Activated effector memory CD4-positive, alpha-beta T cell treated with Interleukin-2 at 50 U/mL for 16 hours (primary cell): ENCODE data around the gene AFAP1L2.
"Not testable (repeated sequence)": the region's sequence is repeated elsewhere in the genome, so short reads cannot be mapped to it uniquely, and the experiment has no call there.

Source experiments
- DNase-seq: peaks from one replicate; pipeline ENCODE4 v3.0.0-alpha.2; 2020

The AFAP1L2 gene

DNA sequence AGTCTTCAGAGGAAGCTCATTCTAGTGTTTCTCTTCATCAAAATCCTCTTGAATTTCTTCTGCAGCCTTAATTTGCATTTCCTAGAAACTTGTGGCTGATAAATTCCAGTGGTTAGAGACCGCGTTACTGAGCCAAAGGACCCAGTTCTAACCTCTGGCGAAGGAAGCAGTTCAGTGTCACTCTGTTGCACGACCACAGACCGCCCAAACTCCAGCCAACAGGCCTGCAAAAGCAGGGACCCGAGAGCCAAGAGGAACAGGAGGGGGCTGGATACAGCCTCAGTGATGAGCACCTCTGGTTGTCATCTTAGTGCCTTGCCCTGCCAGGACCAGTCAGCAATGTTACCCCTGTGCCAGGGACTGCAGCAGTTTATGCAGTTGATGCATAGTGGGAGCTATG, 70.0 kb downstream of the AFAP1L2 start:
- no peak for DNase-seq

DNA sequence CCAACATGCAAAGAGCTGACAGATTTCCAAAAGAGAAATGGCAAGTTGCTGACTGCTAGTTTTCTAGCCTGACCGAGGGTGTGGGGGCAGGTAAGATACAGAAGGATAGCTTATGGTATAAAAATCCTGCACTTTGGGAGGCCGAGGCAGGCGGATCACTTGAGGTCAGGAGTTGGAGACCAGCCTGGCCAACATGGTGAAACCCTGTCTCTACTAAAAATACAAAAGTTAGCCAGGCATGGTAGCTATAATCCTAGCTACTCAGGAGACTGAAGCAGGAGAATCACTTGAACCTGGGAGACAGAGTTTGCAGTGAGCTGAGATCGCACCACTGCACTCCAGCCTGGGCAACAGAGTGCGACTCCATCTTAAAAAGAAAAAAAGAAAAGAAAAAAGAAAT, 70.9 kb downstream of the AFAP1L2 start:
- DNase-seq = not testable (repeated sequence)

DNA sequence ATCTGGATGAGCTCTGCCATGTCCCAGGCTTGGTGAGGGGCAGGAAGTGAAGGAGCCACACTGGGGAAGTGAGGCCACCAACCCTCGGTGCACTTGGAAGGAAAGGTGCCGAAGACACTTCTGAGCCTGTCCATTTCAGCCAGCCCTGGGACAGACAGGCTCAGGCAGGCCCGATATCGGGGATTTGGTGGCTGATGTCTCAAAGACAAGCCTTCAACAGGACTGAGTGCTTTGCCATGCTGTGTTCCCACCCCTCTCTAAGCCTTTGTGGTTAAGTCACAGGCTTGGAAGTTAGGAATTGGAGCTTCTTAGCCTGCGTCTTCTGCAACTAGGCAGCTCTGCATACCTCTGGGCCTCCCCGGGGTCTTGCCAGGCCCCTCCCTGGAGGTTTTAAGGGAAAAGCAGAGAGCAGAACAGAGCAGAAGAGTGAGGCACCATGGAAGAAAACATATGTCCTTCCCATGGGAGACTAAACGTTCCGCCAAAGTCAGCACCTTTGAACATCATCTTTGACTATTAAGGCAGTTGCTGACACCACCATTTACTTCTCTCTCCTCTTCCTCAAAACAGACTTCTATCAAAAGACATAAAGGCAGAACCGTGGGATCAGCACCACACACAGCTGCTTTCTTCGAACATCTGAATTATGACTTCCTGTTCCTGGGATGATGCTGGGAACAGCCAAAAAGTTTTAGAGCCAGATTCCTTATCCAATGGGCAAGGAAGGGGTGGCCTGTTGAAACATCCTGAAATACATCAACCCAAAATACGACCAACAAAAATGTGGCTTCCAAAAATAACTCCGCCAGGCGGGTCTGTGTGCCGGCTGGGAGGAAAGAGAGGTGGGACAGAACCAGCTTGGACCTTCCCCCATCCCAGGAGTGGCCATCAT, 71.8 kb downstream of the AFAP1L2 start:
- DNase-seq = no peak

DNA sequence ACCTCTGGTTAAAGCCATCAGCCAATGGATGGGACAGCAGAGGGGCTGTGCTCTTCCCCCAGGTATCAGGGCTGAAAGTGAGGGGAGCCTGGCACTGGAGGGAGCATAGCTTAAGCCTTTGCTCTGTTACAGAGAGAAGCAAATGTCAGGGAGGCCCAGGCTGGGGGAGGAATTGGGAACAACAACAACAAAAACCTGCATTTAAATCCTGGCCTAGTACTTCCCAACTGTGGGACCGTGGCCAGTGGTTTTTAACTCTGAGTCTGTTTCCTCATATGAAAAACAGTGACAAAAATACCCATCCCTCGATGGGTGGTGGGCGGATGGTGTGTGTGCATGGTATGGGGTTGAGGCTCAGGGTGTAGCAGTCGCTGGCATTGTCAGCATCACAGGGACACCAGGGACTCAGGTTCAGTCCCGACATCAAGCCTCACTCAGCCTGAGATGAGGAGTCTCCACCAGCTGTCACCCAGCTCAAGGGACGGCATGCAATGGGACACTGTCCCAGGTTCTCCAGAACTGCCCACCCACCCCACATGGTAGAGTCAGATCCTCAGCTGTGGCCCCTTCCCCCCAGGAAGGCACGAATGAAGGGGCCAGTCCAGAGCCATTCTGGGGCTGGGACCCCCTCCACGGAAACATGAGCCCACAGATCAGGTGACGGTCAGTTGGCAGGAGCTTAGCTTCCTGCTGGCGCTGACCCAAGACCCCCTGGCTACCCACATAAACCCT, 74.5 kb downstream of the AFAP1L2 start:
- no peak for DNase-seq

DNA sequence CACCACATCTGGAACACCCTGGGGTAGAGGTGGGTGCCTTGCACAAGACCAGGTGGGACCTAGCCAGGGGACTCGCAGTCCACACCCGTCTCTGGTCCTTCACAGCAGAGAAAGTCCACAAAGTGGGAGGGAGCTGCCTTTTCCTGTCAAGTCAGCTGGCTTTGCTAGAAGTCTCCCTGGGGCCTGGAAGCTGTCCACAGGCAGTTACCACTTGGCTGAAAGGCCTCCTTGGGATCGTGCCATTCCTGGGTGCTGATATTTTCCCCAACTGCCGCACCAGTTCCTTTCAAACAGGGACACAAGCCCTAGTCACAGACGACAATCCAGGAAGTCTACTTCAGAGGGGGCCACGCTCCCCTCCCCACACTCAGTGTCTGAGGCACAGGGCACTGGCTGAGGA, 75.4 kb downstream of the AFAP1L2 start:
- no peak for DNase-seq

DNA sequence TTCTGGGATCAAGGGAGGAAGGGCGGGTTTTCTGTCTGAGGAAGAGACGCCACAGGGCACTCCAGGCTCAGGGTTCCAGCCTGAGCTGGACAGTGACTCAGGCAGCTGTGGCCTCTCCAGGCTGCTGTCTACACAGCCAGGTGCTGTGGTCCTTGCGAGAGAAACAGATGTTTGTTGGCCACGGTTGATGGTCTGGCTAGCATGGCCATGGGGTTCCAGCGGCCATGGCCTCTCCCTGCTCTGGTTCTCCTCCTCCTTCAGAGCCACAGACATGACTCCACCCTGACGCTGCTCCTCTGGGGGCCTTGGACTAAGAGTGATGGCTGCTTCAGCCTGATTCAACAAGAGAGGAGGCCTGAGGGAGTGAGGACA, 75.9 kb downstream of the AFAP1L2 start:
- no peak for DNase-seq

DNA sequence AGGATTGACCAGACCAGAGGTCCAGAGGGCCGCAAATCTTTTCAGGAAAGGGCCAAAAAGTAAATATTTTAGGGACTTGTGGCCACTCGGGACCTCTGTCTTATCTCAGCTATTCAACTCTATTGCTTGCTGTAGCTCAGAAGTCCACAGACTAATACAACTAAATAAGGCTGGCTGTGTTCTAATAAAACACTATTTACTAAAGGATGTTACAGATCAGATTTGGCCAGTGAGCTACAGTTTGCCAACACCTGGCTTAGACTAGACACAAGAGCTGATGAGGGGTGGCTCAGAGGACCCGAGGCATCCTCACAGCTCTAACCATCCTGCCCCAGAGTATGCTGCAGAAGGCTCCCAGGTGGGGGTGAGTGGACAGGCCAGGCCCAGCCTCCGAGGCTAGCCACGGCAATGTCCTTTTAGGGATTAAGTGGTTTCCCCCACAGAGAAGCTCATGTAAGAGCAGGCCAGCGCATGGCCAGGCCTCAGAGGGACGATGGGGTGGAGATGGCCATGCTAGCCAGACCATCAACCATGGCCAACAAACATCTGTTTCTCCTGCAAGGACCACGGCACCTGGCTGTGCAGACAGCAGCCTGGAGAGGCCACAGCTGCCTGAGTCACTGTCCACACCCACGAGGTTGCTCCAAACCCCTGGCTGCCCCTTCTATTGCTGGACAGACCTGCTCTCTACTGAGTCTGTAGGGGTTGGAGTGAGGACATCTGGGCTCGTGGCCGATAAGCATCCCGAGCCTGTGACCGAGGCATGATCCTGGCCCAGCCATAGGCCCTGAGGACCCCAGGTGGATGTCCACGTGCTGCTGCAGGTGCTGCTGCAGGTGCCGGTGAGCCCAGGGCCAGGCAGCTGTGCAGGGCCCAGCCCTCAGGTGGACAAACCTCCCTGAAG, 76.5 kb downstream of the AFAP1L2 start:
- DNase-seq = no peak

DNA sequence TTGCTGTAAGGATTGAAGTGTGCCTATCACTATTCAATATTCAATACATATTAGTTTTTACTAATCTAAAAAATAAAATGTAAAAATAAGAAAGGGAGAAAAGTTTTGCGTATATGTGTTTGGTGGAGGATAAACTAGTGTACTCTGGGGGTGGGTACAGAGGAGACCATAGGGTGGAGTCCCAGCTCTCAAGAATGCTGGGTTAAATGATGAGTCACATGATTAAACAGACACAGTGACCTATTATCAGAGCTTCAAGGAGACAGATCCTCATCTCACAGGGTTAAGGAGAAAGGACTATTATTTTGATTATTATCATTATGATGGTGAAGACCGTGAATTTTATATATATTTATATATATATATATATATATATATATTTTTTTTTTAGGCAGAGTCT, 77.5 kb downstream of the AFAP1L2 start:
- no peak for DNase-seq

DNA sequence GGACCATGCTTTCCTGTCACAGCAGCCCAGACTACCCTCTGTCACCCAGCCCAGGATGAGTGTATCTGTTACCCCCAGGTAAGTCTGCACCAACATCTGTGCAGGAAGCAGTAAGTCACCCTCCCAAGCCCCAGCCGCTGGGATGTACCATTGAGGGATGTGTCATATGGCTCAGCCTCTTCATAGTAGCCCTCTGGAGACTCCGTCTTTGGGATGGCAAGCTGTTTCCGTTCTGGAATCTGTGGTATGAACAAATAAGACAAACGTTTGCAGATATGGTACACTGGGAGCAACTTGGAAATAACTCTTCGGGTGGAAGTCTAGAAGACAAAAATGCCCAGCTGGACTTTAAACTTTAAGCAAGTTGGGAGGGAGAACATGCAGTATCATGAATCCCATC, 81.3 kb downstream of the AFAP1L2 start:
- no peak for DNase-seq

DNA sequence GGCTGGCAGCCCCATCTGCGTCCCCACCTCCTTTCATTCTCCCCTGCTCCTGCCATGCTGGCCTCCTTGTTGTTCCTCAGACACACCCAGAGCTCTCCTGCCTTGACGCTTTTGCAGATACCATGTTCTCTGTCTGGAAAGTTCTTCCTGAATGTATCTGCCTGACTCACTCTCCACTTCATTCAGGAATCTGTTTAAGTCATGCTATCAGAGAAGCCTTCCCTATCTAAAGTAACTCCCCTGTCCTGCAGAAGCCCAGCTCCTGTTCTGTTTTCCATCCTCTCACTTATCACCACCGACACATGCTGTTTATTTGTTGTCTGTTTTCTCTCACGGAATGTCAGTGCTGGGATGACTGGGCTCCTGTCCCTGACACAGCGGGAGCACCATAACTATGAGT, 82.0 kb downstream of the AFAP1L2 start:
- no peak for DNase-seq

DNA sequence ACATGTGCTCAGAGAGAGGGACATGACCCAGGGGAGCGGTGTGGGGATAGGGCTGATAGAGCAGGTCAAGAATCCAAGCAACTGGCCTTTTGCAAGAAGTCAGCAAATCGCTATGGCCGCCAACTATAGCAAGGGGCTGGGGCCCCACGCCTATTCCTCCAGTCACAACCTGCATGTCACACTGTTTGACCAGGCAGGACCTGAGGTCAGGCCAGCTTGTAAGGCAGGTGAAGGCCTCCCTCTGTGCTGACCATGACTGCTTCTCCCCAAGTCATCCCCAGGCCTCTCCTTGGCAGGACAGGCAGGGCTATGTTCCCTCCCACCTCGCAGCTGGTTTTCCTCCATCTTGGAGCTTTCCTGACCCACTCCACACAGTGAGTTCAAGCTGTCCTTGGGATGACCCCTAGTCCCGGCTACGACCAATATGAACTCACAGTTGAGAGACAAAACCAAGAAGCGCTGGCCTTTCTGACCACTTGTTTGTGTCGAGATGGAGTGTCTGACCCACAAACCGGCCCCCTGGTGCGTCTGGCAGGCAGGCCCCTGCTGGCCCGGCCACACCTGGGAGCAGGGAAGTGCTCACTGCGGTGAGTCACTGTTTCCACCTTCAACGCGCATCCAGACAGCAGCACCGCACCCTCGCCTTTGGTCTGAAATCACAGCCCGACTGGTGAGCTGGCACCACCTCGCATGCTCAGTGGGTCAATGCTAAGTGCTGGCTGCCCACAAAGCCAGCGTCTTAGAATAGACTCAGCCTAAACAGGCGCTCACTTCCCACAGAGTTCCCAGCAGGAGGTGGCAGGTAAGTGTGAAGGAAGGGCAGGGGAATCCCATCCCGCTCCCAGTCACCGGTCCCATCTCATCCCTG, 83.8 kb downstream of the AFAP1L2 start:
- DNase-seq = no peak

DNA sequence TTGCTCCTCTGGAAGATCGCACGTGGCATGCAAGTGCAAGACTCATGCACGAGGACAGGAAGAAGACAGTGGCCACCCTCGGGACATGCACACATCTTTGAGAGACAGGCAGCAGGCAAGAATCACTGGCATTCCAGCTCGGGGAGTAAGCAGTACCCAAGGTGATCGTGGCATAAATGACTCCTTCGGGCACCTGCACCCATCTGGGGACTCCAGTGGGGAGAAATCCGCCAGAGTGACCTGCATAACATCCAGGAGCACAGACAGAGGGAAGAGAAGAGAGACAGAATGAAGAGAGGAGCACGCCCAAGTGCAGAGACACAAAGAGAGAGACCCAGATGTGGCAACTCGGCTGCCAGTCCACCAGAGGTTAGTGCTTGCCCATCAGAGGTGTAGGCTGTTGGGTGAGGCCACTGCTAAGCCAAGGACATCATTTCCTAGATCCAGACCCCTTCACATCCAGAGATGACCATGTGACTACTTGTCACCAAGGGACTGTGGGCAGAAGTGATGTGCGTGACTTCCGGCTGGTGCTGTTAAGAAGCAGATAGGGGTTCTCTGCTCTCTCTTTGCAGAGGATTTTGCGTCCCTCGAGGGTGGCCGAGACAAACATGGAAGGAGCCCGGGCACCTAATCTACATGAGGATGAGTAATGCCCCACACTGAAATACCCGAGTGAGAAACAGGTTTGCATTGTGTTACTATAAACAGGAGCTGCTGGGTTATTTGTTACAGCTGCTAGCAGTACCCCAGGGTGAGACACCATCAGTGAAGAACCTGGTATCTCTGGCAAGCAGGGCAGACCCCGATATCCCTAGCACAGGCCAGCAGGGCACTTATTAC, 84.7 kb downstream of the AFAP1L2 start:
- no peak for DNase-seq

DNA sequence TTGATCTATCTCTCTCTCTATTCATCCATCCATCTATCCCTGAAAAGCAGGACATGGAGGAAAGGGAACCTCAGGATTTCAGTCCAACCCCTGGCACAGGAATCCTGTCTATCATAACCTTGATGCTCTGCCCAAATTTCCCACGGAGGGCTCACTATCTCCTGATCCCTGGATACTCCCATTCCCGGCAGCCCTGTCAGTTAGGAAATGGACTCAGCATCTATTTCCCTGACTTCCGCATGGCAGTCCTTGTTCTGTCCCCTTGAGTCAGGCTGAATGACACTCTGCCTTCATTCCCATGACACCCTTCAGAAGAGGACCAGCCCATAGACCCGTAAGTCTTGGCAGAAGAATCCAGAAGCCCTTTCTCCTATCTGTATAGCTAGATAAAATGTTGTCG, 87.6 kb downstream of the AFAP1L2 start:
- DNase-seq = no peak

DNA sequence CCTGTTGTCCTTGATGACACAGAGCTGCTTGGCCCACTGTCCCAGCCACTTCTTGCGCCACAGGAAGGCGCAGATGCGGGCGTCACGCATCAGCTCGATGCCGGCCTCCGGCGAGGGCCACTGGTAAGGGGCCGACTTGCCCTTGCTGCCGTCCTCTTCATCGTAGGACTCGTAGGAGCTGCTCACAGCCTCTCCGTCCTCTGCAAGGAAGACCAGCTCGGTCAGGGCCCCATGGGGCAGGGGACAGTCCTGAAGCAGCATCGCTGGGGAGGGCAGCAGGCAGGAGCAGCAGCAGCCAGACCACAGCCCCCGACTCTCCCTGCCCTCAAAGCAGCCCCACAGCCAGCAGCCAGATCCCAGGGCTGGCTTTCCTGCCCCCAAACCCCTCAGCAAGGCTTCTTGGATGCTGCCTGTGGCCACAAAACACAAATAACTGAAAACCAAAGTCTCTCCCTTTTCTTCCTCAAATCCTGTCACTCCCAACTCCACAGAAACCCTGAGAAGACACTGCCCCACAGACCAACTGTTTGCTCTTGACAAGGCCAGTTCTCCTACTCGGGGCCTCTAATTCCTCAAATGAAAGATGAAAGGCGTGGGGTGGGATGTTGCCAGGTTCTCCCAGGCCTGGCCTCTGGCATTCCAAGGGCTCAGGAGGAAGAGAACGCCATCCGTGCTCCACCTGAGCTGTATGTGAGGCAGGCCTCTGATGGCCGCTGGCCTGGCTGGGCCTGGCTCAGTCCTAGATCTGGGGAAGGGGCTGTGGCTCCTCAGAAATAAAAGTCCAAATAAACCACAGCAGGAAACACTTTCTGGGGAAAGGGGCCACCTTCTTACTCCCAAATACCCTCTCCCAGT, 88.5 kb downstream of the AFAP1L2 start:
- DNase-seq = no peak

DNA sequence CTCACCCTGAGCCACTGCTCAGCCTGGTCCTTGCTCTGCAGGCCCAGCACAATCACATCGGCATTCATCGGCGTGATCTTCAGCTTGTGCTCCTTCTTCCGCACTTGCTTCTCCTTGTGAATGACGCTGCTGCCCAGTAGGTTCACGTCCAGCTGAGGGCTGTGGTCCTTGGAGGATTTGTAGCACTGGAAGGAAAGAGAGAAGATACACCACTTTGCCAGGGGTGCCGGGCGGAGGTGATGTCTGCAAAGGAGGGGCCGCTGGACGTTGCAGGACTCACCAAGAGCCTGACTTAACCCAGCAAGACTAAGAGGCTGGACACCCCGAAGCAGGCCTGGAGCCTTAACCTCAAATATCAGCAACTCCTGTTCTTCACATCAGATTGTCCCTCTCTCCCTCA, 90.4 kb downstream of the AFAP1L2 start:
- no peak for DNase-seq

DNA sequence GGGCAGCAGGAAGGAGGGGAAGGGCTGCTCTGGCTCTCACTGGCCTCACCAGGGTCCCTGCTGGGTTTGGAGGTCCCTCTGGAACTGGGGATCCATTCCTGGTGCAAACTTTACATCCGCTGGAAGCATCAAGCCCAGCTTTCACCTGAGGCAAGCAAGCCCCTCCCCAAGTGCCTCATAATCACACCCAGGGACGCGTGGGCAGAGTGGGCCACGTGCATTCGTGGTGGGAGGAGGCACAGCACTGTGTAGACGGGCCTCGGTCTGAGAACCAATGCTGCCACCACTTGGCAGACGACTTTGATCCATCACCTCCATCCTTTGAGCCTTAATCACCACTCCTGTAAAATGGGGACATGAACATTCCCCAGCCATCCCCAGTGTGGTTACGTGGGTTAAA, 91.2 kb downstream of the AFAP1L2 start:
- DNase-seq = no peak

DNA sequence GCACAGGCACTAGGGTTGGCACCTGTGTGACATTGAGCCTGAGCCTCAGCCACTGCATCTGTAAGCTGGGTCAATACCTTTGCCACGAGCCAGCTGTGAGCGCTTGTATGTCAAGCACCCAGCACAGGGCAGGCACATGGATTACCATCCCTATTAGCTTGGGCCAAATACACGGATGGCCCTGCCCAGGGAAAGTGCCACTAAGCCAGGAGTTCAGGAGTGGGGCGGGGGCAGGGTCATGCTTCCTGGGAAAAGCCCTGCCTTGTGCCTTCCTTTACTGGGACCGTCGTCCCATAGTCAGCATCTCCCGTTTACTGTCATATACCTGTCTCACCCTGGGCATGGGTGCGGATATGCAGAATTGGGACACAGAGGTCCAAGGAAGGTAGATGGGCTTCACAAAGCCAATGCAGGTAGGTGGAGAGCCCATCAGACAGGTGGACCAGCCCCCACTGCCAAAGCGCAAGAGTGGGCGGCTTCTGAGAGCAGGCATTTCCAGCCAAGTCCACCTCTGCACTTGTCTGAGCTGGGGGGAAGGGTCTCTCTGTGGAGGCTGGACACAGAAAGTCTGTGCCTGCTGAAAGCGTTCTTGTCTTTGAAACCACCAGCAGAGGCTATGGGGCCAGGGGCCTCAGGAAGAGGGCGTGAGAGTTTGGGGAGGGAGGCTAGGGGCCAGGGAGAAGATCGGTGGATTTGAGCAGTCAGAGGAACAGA, 92.6 kb downstream of the AFAP1L2 start:
- DNase-seq = no peak

DNA sequence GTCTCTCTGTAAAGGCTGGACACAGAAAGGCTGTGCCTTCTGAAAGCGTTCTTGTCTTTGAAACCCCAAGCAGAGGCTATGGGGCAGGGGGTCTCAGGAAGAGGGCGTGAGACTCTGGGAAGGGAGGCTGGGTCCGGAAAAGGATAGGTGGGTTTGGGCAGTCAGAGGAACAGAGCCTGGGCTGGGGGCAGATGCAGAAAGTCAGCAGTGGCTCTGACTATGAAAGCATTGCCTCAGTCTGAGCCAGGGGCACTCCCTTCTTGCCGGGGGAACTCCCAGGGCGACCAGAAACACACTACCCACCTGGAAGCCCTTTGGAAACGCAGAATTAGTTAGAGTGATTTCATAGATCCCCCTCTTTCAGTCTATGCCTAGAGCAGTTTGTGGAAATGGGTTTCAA, 93.3 kb downstream of the AFAP1L2 start:
- DNase-seq = no peak

DNA sequence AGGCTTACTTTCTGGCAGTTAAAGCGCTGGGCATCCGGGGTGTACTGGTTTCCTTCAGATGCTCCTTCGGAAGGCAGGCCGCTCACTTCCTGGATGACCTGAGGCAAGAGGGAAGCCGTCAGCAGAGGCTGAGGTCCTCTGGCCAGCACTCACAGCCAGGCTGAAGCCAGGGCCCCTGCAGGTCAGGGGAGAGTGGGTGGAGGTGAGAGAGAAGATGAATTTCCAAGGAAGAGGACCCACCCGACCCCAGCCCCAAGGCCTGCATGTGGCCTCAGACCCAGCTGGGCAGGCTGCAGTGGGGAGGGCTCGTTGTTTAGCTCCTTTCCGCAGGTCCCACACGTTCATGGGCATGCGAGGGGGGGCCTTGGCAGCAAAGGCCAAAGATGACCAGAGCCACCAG, 94.0 kb downstream of the AFAP1L2 start:
- DNase-seq = no peak

DNA sequence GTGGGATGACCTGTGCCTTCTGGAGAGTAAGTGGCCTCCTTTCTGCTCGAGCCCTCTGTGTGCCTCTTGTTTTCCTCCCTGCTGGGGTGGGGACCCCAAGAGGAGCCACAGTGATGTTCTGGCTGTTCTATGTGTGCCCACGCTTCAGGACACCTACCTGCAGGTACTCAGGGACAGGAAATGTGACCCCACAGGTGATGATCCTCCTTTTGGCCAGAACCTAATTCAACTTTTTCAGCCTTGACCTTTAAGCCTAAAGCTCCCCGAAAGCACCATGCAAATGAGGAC, 95.0 kb downstream of the AFAP1L2 start:
- DNase-seq = no peak
